GM19455 (cell line): ENCODE results near the gene HACD2.
A peak's percentile ranks its signal among the peaks of the same experiment; 100 is the strongest.

Experiments used
- ATAC-seq: cut with Tn5 transposase; IDR thresholded peaks from one replicate; pipeline ENCODE4 v1.9.1; 2021; ENCODE audit not compliant: unreplicated experiment

Gene HACD2, protein sequence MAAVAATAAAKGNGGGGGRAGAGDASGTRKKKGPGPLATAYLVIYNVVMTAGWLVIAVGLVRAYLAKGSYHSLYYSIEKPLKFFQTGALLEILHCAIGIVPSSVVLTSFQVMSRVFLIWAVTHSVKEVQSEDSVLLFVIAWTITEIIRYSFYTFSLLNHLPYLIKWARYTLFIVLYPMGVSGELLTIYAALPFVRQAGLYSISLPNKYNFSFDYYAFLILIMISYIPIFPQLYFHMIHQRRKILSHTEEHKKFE

DNA sequence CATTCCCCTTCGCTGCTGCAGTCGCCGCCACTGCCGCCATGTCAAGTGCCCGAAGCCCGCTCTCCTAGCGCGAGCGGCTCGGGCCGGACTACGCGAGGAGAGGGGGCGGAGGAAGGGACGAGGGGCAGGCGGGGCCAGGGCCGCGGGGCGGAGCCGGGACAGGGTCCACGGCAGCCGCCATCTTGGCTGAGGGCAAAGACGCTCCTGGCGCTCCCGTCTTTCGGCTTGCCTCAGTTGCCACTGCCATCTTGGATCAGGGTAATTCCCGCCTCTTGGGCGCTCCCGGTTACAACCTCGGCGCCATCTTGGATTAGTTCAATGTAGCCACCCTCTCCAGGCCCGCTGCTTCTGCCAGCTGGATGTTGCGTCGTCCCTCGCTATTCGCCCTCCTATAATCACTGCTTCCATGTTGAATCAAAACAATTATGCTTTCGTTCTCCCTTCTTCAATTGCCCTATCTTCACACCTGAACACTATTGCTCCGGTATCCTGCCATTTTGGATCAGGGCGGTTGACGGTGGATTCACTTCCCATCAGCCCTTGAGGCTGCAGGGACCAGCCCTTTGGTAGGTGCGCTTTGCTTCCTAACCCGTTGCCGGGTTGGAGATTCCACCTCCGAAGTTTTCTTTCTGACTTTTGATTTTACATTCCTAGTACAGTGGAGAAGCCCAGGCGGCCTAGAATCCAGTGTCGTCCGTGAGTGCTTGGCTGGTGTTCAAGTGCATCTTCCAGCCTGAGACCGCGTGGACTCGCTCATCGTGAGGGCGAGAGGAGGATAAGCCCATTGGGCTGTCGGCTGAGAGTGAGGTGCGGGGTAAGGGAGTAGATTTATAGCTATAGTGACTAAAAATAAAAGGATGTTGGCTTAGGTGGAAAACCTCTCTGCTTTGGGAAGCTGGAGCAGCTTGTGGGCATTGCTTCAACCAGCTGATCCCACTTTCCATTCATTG is at the start of gene HACD2:
HACD2 (minus strand) TSS at position 66 of the 950 bp plus-strand sequence; CDS start at position 40, 26 bp downstream.
- peak; percentile 93 for ATAC-seq

DNA sequence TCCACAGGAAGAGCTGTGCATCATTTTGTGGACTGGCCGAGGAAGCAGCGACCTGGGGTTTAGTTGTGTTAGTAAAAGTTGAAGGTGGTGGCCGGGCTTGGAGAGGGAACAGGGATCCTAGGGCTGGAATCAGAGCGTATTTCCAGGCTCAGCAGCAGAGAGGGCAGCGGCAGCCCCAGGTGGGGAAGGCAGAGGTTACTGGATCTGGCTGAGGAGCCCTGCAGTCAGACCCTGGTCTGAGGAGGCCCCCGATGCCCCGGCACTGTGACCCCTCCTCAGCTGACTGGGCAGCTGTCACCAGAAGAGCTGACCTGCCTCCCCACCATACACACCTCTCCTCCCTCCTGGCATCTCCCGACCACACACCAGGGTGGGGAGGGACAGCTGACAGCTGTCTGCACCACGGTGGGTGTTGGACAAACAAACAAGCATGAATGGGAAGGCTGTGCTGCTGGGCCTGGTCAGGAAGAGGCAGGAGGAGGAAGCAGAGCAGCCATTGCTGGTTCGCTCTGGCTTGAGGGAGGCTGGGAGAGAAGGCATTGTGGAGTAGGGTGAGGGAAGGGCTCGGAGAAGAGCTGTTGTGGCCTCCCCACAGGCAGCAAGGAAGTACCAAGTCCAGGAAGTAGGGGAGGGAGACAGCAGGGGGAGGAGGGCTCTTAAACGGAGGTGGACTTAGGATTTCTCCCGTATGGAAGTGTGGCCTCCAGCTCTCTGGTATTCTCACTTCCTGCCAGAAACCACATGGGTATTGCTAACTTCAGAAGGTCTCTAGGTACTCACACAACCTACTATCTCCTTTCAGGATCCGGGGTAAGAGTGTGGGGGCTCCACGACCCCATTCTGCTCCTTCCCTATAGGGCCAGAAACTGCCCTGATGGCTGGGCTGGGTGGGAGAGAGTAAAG is 49.5 kb upstream of the HACD2 start:
- no peak for ATAC-seq

DNA sequence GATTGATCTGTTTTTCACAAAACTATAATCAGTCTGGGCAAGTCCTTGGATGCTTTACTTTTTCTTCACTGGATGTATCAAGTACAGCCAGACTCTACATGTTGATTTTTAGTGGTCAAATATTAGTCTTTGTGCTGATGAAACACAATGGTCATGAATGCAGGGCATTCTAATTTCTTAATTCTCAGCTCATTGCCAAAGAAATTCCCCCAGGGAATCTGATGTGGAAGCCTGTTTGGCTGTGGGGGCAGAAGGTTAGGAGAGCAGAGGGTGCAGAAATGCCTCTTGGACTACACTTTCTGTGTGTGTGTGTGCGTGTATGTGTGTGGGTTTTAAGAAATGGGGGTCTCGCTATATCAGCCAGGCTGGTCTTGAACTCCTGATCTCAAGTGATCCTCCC is 48.7 kb upstream of the HACD2 start:
- no peak for ATAC-seq

DNA sequence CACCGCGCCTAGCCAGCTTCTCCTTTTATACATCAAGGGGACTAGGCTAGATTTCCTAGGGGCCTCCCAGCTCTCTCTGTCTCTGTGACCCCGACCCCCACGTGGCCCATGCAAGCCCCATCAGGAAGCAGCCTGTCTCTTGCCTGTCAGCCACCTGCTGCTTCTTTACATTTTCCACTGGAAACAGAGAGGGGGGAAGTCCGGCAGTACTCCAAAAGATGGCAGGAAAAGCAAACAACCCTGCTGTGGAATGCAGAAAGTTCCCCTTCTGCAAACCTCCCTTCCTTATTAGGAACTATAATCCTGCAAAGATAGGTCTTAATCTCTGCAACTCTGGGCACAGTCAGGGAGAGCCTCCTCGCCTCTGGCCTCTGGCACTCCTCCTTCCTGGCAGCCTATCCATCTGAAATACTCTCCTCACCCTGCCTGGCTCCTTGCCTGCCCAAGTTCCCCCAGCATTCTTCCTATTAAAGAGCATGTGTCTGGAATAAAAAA is 47.4 kb upstream of the HACD2 start:
- no peak for ATAC-seq

DNA sequence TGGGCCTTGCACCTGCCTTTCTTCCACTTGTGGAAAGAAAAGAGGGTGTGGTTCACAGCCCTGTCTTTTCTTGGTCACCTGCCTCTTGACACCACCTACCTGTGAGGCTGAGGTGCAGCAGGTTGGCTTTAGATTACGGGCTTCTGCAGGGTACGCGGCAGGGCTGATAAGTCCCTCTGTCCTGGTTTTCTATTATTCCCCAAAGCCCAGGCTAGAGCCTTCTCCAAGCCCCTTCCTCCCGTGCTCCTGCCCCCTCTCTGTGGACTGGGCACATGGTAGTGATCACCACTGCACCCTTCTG is 44.8 kb upstream of the HACD2 start:
- ATAC-seq: no peak

DNA sequence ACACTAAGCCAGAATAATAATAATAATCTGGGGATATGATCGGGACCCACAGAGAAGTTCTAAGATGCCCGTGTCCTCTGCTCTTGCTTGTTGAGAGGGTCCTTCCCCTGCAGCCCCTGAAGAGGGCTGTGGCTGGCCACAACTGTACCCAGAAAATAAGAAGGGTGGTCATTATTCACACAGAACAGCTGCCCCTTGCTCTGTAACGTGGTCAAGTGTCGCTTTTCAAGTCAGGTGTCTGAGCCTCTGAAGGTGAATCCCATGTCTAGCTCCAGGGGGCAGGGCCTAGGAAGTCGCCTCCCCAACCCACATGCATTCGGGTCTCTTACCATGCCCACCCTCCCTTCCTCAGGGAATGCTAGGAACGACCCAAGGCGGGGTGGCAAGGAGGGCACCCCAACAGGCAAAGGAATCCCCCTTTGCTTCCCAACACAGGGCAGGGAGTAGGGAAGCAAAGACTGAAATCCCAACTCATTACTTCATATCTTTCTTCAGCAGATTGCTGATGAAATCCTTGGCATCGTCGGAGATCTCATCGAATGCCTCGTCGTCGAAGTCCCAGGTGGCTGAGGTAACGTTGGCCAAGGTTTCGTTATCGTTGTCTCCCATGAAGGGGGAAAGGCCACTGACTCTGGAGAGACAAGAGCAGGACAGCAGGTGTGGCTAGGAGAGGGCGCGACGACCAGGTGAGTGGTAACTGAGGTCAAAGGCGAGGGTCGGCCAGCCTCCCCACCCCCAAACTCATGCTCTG is 44.3 kb upstream of the HACD2 start:
- ATAC-seq: no peak

DNA sequence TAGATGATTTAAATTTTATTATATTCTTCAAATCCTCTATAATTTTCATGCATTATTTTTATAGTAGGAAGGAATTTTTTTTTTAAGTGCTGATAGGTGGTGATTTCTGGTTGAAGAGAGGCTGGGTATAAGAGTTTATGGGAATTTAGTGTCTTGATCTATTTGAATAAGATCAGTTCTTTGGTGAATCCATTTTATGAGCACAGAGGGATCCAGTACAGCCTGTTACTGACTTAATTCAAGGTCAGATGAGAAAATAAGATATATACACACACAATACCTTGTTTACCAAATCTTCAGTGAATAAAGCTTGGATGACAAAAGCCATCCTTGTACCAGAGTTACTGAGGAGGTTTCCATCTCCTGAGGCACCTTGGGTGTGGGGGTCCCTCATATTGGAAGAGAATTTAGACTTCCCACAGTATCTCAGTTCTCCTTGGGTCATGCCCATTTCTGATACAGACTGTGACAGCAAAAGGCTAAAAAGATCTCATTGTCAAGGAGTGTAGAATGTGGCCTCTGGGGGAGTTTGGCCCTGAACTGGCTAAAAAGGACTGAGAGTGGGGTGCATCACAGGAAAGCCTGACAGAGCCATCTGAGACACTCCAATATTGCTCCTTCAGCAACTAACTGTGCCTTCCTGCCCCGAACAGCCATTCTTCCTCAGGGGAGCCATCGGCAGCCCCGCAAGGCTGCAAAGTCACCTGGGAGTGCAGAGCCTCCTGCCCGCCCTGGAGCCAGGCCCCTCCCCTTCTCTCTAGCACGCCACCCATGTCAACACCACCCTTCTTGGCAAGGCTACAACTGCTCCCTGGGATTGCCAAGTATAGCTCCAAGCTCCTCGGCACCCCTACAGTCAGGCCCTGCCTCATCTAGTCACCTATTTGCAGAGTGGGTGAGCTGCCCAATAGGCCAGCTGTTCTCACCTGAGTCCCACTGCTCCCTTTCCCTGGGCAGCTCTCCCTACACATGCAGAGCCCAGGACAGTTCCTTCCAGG is 43.1 kb upstream of the HACD2 start:
- no peak for ATAC-seq

DNA sequence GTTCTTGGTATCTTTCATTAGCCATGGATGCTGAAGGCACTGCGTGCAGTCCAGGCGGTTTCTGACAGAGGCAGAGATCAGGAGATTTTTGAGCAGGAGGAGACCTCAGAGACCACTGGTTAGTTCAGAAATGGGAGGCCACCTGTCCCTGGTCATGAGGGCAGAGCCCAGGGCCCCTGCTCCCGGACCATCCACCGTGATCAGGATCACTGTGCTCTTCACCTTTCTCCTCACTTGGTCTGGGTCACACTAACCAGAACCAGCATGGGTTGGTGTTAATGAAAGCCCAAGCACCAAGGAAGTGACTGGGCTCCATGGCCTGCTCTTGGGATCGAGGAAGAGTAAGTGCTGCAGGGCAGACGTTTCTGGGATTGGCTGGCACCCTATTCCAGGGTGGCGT is 42.0 kb upstream of the HACD2 start:
- ATAC-seq: no peak

DNA sequence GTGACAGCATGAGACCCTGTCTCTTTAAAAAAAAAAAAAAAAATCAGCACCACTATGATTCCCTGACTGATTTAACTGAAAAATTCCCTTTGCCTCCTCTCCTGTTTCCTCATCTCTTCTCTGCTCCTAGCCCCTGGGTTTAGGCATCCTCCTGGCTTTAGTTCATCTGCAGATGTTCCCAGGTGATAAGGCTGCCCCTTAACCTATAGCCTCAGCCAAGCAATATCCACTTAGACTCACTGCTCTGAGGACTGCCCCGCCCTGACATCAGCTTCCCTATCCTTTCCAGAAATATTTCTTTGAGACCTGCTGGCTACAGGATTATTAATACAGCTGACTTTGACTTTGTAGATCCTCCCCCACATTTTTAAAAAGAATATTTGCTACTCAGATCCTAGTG is 39.4 kb upstream of the HACD2 start:
- no peak for ATAC-seq

DNA sequence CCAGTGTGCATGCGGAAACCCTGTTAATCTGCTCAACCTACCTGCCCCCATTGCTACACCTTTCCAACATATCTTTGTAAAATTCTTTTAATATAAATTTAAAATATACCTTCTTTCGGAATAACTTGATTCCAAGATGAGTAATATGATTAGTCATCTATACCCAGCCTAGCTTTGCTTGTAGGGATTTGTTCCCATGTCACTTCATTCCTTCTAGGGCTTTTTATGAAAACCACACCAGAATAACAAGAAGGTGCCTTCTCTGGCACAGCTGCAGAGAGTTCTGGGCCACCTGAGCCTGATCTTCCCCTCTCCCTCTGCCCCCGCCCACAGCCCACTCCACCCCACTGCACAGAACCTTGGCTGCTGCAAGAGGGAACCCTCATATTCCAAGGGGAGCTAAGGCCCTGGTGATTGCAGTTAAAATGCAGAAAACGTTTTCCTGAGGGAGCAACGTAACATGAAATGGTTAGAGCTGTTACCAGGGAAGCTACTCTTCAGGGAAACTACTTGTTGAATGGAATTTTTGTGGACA is 38.6 kb upstream of the HACD2 start:
- no peak for ATAC-seq

DNA sequence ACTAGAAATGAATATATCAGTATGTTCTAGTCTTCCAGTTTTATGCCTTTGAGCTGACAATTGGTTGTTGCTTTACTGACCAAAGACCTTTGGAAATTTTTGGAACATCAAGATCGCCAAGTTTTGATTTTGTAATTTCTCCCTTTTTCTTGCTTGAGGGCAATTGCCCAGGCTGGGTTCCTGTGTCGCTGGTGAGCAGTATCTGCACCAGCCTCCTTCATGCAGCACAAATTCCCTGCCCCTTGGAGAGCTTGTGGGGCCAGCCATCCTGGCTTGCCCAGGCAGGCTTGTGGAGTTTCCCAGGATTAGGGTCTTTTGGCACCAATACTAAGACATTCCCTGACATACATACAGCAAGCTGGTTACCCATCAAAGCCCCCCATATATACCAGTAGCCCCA is 37.9 kb upstream of the HACD2 start:
- no peak for ATAC-seq

DNA sequence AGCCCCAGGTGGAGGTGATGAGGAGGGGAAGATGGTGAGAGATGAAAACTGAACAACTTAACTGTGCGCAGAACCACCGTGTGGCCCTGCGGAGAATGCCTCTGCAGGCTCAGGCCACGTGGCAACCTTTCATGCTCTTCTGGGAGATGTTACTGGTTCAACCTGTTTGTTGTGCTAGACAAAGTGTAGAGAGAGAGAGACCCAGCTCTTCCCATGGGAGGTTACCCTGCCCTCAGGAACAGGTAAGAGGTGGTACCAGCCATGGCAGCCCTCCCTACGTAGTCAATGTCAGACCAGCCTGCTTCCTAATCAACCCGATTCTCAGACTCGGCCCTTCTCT is 37.0 kb upstream of the HACD2 start:
- no peak for ATAC-seq

DNA sequence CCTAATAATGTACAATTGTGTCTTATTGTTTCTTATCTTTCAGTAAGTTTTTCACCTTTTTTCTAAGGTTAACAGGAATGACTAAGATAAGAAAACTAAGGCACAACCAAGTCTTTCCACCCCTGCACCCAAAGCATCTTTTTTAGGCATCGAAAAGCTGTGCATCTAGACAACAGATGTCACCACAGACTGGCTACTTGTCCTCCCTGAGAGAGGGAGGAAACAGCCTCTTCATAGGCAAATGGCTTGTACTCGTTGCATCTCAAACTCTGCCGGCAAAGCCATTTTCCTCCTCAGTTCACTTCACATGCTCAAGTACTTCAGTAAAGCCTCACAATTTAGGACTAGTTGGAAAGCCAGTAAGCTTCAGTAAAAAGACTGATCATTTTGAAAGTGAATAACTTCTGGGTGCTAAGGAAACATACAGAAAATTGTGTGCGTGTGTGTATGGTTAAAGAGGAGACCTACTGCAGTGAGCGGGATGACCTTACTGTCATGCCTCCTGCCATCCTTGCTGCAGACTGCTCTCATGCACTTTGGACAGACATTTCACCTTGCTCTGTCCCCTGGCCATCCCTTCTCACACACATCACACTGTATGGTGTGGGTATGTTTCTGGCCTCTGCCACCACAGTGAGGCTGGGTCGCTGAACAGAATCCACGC is 36.5 kb upstream of the HACD2 start:
- no peak for ATAC-seq

DNA sequence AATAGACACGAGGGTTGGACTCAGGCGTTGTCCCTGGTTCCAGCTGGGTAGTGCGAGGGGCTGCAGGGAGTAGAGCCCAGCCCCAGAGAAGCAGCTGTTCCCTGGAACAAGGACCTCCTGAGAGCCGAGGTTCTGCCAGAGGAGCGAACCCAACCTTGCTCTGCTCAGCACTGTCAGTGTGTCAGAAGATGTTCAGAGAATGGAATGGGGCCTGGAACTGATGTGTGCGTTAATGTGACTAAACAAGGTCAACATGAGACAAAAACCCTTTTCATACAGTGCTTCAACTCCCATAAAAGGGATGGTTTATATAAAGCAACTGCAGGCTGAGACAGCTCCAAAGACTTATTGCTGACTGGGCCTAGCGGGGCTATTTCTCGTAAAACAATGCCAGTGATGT is 35.5 kb upstream of the HACD2 start:
- no peak for ATAC-seq

DNA sequence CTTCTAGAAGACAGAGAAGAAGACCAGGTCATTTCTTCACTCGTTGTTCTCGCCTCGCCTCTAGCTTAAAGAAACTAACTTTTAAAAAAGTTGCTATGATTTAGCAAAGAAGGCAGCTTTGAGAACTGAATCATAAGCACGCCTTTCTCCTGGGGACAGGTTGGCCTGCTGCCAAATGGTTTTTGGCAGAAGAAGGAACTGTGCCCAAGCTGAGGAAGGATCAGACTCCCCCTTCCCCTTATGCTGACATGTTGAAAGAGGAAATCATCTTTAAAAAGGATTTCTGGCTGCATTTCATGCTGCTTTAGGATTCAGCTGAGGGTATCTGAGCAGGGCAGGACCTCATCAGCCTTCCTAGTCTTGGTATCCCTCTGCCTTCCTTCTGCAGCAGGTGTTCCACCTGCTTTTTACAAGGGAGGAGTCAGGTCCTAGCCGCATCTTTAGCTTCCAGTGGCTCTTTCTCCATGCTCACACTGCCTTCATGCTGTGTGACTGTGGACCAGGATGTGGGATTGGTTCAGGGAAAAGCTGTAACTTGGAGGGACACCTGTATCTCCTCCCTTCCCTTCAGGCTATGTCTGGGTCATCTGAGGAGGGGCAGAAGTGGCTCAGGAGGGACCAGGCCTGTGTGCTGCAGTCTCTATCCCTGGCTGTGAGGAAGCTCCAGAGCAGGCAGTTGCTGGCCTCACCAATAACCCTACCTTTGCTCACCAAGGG is 34.1 kb upstream of the HACD2 start:
- no peak for ATAC-seq

DNA sequence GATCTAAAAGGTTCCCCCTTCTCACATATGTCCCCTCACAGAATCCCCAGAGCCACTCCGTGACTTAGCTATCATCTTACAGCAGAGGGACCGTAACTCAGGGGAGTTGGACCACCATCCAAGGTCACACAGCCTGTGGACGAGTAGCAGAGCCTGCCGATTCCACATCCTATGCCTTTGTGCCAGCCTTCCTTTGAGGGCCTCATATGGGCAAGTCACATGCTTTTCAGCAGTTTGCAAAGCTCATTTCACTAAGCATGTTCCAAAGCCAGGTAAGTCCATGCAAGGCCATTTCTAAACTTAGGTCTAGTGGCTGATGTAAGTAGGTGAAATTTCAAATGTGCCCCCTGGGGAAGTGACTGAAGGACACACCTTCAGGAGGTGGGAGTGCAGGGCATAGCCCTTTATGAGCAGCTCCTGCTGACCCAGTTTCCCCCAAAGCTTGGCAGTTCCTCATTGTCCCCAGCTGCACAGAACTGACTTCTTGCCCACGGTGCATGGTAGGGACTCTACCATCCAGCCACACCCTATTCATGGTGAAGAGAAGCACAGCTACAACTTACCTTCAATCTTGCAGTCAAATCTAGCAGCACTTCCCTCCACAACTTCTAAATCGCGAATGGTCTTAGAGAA is 33.3 kb upstream of the HACD2 start:
- no peak for ATAC-seq

DNA sequence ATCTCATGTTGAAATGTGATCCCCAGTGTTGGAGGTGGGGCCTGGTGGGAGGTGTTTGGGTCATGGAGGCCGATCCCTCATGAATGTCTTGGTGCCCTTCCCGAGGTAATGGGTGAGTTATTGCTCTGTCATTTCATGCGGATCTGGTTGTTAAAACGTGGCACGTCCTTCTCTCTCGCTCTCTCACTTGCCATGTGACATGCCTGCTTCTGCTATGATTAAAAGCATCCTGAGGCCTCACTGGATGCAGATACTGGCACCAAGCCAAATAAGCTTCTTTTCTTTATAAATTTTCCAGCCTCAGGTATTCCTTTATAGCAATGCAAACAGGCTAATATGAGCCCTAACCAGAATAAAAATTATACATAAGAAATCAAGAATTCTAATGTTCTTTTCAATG is 31.7 kb upstream of the HACD2 start:
- ATAC-seq: no peak

DNA sequence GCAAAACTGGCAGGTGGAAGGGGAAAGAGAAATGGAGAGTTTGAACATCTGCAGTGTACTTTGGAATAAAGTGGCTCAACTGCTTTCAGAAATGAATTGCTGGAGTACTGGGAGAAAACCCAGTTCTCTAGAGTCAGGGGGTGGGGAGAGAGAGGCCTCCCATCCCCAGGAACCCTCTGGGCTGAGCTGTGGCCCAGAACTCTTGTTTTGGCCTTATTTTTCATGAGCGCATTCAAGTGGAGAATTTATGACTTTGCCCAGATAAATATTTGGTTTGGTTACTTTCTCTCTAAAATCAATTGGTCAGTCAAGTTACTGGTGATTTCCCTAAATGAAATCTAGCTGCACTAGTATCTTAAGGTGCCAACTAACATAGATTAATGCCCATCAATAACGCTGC is 28.7 kb upstream of the HACD2 start:
- ATAC-seq: no peak
